Measurements from ENCODE around the gene PLXNA4. TPM values are rescaled to one million over a fixed set of nuclear protein-coding genes. Genes with fewer than 3 reads are reported as not detected.
A peak's percentile ranks its signal among the peaks of the same experiment; 100 is the strongest.

Gene PLXNA4
- total and polyA plus RNA-seq, 12 donors = 0.83 to 17.0 (median 11.5) TPM

DNA sequence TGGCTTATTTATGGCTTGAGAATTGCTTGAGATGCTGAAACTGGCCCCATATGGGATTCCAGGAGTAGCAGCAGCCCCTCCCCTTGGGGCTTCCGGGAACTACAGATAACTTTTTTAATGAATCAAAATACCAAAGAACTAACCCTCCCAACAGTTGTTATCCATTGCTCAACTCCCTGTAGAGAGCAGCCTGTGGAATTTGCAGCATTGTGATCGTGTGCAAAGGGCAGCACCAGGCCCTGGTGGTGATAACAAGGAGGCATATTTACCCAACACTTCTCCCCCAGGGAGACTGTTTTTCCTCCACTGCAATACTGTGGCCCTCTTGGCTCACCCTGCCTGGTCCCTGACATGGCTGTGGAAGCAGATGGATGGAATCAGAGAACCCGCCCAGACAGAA, 196.2 kb downstream of the PLXNA4 start:
- Histone ChIP-seq H3K27ac (peak overlapping the region in 7 of 10 donors; percentile 0 to 52 (median 23)), H3K4me1 (peaks cover 10 to 73% (median 44%) of the 10 kb centered on the region in 9 donors), H3K4me3 (no peak overlapping the region), H3K36me3 (no peaks in the 10 kb centered on the region), H3K27me3 (no peaks in the 10 kb centered on the region), H3K9me3 (no peaks in the 10 kb centered on the region)
- DNase-seq (peak; percentile 35 to 49), ATAC-seq (peak; percentile 66 to 94 (median 80))
- TF ChIP-seq, protein P1, sequence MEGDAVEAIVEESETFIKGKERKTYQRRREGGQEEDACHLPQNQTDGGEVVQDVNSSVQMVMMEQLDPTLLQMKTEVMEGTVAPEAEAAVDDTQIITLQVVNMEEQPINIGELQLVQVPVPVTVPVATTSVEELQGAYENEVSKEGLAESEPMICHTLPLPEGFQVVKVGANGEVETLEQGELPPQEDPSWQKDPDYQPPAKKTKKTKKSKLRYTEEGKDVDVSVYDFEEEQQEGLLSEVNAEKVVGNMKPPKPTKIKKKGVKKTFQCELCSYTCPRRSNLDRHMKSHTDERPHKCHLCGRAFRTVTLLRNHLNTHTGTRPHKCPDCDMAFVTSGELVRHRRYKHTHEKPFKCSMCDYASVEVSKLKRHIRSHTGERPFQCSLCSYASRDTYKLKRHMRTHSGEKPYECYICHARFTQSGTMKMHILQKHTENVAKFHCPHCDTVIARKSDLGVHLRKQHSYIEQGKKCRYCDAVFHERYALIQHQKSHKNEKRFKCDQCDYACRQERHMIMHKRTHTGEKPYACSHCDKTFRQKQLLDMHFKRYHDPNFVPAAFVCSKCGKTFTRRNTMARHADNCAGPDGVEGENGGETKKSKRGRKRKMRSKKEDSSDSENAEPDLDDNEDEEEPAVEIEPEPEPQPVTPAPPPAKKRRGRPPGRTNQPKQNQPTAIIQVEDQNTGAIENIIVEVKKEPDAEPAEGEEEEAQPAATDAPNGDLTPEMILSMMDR (IDR thresholded peaks at IDR 0.05) = peak in 1 of 9 donors; percentile 22
- intact Hi-C loops (cut with DNase I) = loop anchor here in 1 of 10 donors (10.0 kb wide), 1 partner anchor 195 kb away; the partner anchor contains the start of gene PLXNA4
- 20 to 25% methylated on average over 3 of the region's 3 CpGs for WGBS, 2 donors

DNA sequence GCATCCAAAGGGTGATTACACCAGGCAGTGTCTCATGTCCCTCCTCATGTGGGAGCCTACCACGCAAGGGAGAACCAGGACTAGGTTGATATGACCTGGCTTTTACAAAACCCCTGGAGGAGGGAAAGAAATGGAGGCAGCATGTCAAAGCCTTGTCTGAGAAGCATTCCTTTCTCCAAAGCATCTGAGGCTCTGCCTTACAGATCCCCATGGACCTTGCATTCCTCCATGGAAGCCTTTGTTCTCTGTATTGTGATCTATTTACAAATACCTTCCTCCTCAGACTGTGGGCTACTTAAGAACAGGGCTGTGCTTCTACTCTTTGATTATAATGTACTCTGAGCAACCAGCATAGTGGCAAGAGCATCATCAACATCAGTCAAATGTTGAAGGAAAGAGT, 197.0 kb downstream of the PLXNA4 start:
- Histone ChIP-seq H3K36me3 (no peaks in the 10 kb centered on the region), H3K4me1 (peaks cover 10 to 72% (median 44%) of the 10 kb centered on the region in 9 donors), H3K9me3 (no peaks in the 10 kb centered on the region), H3K27ac (peak overlapping the region in 6 of 10 donors; percentile 0 to 46 (median 20)), H3K27me3 (no peaks in the 10 kb centered on the region), H3K4me3 (no peak overlapping the region)
- DNase-seq (no peak), ATAC-seq (no peak)
- 84 to 93% methylated on average over 1 of the region's 1 CpG for WGBS, 2 donors
- TF ChIP-seq, protein P1 (IDR thresholded peaks at IDR 0.05) = no peak
- intact Hi-C loops (cut with DNase I) = loop anchor here in 2 of 10 donors (5.0 kb wide), 1 partner anchor 42 kb away; no protein-coding TSS in a partner anchor

DNA sequence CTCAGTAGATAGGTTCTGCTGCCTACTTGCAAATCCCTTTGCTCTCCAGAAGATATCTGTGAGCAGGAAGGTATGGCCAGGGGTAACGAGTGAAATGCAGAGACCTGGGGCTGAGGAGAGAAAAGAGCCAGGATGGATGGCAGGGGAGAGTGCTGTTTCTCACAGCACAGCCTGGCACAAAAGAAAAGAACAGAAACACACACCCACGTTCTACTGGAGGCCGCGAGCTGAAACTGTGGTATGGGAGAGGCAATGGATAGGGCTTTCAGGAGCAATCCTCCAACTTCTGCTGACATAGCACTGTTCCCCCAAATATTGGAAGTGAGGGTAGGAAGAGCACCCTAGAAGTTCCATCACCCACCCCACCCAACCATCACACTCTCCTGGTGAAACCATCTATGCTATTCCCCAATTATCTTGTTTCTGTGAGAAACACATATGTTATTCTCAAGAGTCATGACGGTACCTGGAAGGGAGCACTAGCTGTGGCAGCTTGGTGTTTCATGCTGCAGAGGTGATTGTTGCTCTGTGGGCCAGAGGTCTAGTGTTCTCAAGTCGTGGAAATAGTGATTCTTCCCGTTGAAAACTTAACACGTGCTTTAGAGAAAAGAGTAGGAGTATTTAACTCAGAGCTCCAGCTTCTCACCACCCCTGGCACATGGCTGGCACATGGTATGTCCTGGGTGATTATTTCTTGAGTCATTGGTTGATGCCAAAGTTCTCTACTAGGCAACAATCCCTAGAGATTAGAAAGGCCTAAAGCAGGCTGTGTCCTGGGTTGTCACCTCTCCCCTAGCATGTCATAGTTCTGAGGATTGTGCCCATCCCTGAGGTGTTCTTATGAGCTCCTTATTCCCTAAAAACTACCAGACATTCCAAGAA, 198.3 kb downstream of the PLXNA4 start:
- Histone ChIP-seq H3K4me3 (no peak overlapping the region), H3K27ac (peak overlapping the region in 2 of 10 donors; percentile 9 to 55), H3K27me3 (no peaks in the 10 kb centered on the region), H3K9me3 (no peaks in the 10 kb centered on the region), H3K36me3 (no peaks in the 10 kb centered on the region), H3K4me1 (peaks cover 10 to 67% (median 44%) of the 10 kb centered on the region in 9 donors)
- intact Hi-C loops (cut with DNase I) = loop anchor here in 2 of 10 donors (5.0 kb wide), 1 partner anchor 41 kb away; no protein-coding TSS in a partner anchor
- TF ChIP-seq, protein P1 (IDR thresholded peaks at IDR 0.05) = no peak
- peak in 3 of 8 donors; percentile 13 to 37 (median 20) for ATAC-seq
- WGBS, 2 donors = 77 to 79% methylated on average over 8 of the region's 8 CpGs
- no peak for DNase-seq

DNA sequence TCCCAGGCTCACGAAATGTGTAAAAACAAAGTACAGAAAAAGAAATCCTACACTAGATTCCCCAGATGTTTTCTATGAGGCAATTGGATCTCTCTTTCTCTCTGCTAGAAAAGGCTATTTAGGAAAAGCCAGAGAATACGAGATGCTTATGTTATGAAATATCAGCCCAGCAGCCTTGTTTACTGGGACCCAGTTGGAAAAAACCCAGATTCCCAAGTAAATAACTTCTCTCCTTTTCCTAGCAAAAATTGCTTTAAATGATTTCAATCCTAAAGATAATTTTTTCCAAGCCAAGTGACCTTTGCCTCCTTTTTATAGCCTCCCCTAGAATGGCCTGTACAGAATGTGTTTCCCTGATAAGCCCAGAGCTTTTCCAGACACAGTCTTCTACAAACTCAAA, 199.3 kb downstream of the PLXNA4 start:
- H3K4me1 ChIP-seq = peaks cover 10 to 62% (median 44%) of the 10 kb centered on the region in 9 donors
- no peak overlapping the region for H3K4me3 ChIP-seq
- 29 to 33% methylated on average over 2 of the region's 2 CpGs for WGBS, 2 donors
- TF ChIP-seq, protein P1 (IDR thresholded peaks at IDR 0.05) = no peak
- DNase-seq = no peak
- no peaks in the 10 kb centered on the region for H3K36me3 ChIP-seq
- no peaks in the 10 kb centered on the region for H3K9me3 ChIP-seq
- ATAC-seq = peak in 2 of 8 donors; percentile 45 to 50
- no peaks in the 10 kb centered on the region for H3K27me3 ChIP-seq
- peak overlapping the region in 7 of 10 donors; percentile 36 to 55 (median 39) for H3K27ac ChIP-seq
- intact Hi-C loops (cut with DNase I) = loop anchor here in 2 of 10 donors (5.0 kb wide), 1 partner anchor 40 kb away; no protein-coding TSS in a partner anchor

Data from heart right ventricle (tissue), 16 donors.